Measurements from ENCODE around the gene PBX1. TPM values are rescaled to one million over a fixed set of nuclear protein-coding genes. Genes with fewer than 3 reads are reported as not detected.

Gene PBX1
- total RNA-seq, 4 donors from 2014 or later: 33.3 to 61.8 (median 56.2) TPM

DNA sequence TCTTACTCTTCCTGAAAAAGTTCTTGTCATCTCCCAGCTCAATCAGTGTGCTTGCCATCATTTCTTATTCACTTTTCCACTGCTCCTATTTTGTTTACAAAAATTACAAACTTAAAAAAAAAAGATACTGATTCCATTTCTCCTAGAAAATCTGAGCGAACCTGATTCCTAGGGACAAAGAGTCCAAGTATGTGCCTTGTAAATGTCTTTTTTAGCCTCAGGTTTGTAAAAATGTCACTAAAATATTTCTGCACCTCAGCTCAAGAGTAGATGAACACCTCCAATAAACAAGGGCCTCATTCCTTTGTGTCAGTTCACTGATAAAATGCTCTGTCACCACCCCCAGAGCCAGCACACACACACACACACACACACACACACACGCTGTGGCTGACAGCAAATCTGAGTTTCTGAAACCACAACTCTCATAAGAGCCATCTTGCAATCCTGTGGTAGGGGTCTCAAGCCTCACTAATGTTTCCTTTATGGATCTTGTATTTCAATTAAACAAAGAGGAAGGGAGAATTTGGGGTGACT is 299.2 kb downstream of the PBX1 start:
- DNase-seq (ENCODE audit: low spot score) (no peak), ATAC-seq (ENCODE audit: low FRiP score) (no peak)
- no peak for TF ChIP-seq CTCF (IDR thresholded peaks at IDR 0.05)

- TF ChIP-seq CTCF (IDR thresholded peaks at IDR 0.05): no peak
- DNase-seq (ENCODE audit: low spot score): no peak
- no peak for ATAC-seq (ENCODE audit: low FRiP score)
Measured at GRCh38 chr1:164861632-164862031, 302.6 kb downstream of the PBX1 start.

- no peak for TF ChIP-seq CTCF (IDR thresholded peaks at IDR 0.05)
- DNase-seq (ENCODE audit: low spot score) (no peak), ATAC-seq (ENCODE audit: low FRiP score) (no peak)
Measured at GRCh38 chr1:164863056-164863455, 304.1 kb downstream of the PBX1 start.

DNA sequence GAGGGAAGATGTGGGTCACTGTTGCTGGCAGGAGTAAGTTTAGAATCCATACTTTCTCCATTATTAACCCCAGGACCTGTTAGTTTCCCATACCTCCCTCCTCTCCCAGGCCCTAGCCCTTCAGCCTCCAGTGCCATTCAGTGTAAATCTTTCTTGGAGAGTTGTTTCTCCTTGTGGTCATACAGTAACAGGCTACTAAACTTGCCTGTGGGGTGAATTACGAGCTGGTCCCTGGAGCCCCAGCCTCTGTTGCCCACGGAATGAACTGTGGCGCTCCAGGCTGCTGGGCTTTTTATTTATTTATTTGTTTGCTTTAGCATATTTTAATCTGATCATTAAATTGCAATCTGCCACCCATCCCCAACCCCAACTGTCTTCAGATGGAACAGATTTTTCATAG is 305.2 kb downstream of the PBX1 start:
- TF ChIP-seq CTCF (IDR thresholded peaks at IDR 0.05): no peak
- DNase-seq (ENCODE audit: low spot score) (no peak), ATAC-seq (ENCODE audit: low FRiP score) (no peak)

- no peak for TF ChIP-seq CTCF (IDR thresholded peaks at IDR 0.05)
- DNase-seq (ENCODE audit: low spot score) (no peak), ATAC-seq (ENCODE audit: low FRiP score) (no peak)
Measured at GRCh38 chr1:164865385-164865784, 306.4 kb downstream of the PBX1 start.

- TF ChIP-seq CTCF (IDR thresholded peaks at IDR 0.05): no peak
- DNase-seq (ENCODE audit: low spot score) (no peak), ATAC-seq (ENCODE audit: low FRiP score) (no peak)
Measured at GRCh38 chr1:164867590-164867989, 308.6 kb downstream of the PBX1 start.

DNA sequence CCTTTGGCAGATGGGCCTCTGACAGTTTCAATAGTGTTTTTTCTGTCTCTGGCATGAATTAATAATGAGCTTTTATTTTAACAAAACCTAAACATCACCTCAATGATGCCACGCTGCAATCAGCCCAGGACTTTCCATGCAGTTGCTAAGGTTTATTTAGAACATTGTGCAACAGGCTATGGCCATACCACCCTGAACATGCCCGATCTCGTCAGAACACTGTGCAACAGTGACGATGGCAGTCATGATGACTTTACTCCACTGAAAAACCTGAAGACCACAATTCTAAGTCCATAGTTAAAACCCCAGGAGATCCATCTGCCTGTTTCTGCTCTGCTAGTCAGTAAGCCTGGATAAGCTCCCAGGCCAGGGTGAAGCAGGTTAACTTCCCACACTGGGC is 310.0 kb downstream of the PBX1 start:
- DNase-seq (ENCODE audit: low spot score) (no peak), ATAC-seq (ENCODE audit: low FRiP score) (no peak)
- TF ChIP-seq CTCF (IDR thresholded peaks at IDR 0.05): no peak

Data from omental fat pad (tissue), 4 donors.